Activated CD8-positive, alpha-beta memory T cell treated with anti-CD3 and anti-CD28 coated beads, Interleukin-2, amount 10 ng/mL, durations not matched to agents 7 days and 5 days (primary cell): ENCODE measurements around the gene CITED1. TPM values are rescaled to one million over a fixed set of nuclear protein-coding genes. Genes with fewer than 3 reads are reported as not detected.

Experiments used
- ATAC-seq: fragments of 150-1000 bp; cut with Tn5 transposase; one replicate; pipeline ENCODE4 v1.10.0; 2021; ENCODE audit warnings: moderate library complexity
- CTCF ChIA-PET: fragments of 350-600 bp; sonication (Branson Sonifier 250); formaldehyde crosslinking; loops from one replicate; lab custom pipeline; 2021; ENCODE audit warnings: antibody characterized with exemption; lab: Charles Lee
- DNase-seq: peaks from one replicate; pipeline ENCODE4 v3.0.0-alpha.2; 2020
- H3K27ac Mint-ChIP-seq: one replicate; pipeline ENCODE4 v1.8.0; 2021; ENCODE audit warnings: mild to moderate bottlenecking, mixed read lengths
- H3K27me3 Mint-ChIP-seq: one replicate; pipeline ENCODE4 v1.8.0; 2021; ENCODE audit warnings: mixed read lengths
- H3K36me3 Mint-ChIP-seq: one replicate; pipeline ENCODE4 v1.8.0; 2021; ENCODE audit warnings: mild to moderate bottlenecking, mixed read lengths
- H3K4me1 Mint-ChIP-seq: one replicate; pipeline ENCODE4 v1.8.0; 2021; ENCODE audit warnings: mixed read lengths
- H3K4me3 Mint-ChIP-seq: one replicate; pipeline ENCODE4 v1.8.0; 2021; ENCODE audit warnings: mild to moderate bottlenecking, moderate library complexity, mixed read lengths
- H3K9me3 Mint-ChIP-seq: one replicate; pipeline ENCODE4 v1.8.0; 2022; ENCODE audit warnings: low read depth, mixed read lengths
- total RNA-seq, 2 experiments: library from RNA; stranded (reverse); gene quantifications; one replicate each; pipeline ENCODE4 v1.2.3, GENCODE V29; 2021

CITED1 gene
- total RNA-seq, 2 experiments from 2014 or later: not detected

DNA sequence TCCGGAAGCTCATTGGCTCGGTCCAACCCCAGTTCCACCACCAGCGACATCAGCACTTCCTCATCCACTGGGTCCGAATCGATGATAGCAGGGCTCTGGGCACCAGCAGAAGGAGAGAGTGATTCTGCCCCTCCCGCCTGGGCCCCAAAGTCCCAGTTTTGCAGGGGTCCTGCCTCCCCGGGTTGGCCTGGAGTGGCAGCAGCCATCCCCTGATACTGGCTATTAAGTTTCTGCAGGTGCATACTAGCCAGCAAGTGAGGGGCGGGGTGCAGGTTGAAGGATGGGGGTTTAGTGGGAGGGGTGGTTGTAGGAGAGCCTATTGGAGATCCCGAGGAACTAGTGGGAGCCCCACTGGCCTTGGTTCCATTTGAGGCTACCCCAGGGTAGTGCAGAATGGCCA, 3.9 kb downstream of the CITED1 start:
- DNase-seq (no peak), ATAC-seq (no peak)
- Mint-ChIP-seq H3K9me3 (no peaks in the 10 kb centered on the region), H3K4me3 (no peak overlapping the region), H3K36me3 (no peaks in the 10 kb centered on the region), H3K27me3 (peaks cover 59% of the 10 kb centered on the region), H3K4me1 (peaks cover 6% of the 10 kb centered on the region), H3K27ac (no peak overlapping the region)
- CTCF ChIA-PET: no interaction called here

DNA sequence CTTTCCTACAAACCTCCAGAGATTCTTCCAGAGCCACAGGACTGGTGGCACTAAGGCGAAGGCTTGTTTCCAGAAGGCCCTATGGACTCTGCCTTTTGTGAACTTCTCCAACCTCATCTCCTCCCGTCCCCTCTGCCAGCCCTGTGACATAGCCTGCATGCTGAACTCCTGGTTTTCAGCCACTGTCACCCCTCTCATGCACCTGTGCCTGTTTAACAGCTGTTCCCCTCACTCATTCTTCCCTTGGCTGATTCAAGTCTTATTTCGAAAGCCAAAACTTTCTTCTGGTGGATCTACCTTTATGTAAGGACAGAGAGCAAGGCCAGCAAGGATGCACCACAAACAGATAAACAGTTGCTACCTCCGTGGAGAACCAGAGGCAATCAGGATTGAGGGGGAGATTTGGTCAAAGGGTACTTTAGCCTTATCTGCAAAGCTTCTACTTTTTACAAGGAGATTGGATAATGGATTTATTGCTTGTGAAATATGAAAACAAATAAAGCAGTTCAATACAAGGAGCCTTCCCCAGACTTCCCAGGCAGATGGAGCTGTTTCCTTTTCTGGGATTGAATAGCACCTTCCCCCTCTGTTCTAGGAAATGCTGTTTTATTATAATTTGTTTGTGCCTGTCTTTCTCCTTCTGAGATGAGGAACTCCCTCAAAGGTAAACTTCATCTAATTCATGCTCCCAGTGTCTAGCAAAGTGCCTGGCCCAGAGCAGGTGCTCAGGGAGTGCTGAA, 5.7 kb downstream of the CITED1 start:
- no peaks in the 10 kb centered on the region for H3K36me3 Mint-ChIP-seq
- ATAC-seq: no peak
- H3K27me3 Mint-ChIP-seq: peaks cover 57% of the 10 kb centered on the region
- no peak overlapping the region for H3K27ac Mint-ChIP-seq
- no peak overlapping the region for H3K4me3 Mint-ChIP-seq
- H3K9me3 Mint-ChIP-seq: no peaks in the 10 kb centered on the region
- CTCF ChIA-PET: no interaction called here
- peaks cover 5% of the 10 kb centered on the region for H3K4me1 Mint-ChIP-seq
- DNase-seq: no peak

GRCh38 chrX:72297953-72298730, 7.6 kb downstream of the CITED1 start:
- peaks cover 42% of the 10 kb centered on the region for H3K27me3 Mint-ChIP-seq
- H3K4me3 Mint-ChIP-seq: no peak overlapping the region
- DNase-seq: no peak
- no peak overlapping the region for H3K27ac Mint-ChIP-seq
- peak; percentile 39 for ATAC-seq
- H3K36me3 Mint-ChIP-seq: no peaks in the 10 kb centered on the region
- CTCF ChIA-PET: interaction anchor here (1.1 to 1.3 kb wide), 3 partner anchors 21 to 378 kb away, joined by 3 to 5 read pairs (median 3); partner anchors contain the start of gene RPS4X
- H3K9me3 Mint-ChIP-seq: no peaks in the 10 kb centered on the region
- H3K4me1 Mint-ChIP-seq: no peaks in the 10 kb centered on the region

DNA sequence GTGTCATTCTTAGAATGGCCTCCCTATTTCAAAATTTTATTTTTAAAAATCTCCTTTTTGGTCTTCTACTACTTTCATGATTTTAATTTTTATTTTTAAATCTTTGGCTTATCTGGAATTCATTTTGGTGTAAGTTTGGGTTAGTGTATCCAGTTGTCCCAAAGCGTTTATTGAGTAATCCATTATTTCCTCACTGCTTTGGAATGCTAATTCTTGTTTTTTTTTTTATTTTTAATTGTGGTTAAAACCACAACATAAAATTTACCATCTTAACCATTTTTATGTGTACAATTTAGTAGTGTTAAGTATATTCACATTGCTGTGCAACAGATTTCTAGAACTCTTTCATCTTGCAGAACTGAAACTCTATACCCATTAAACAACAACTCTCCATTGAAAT, 8.7 kb downstream of the CITED1 start:
- no peaks in the 10 kb centered on the region for H3K4me1 Mint-ChIP-seq
- no peak for DNase-seq
- H3K9me3 Mint-ChIP-seq: no peaks in the 10 kb centered on the region
- no peak overlapping the region for H3K27ac Mint-ChIP-seq
- CTCF ChIA-PET: no interaction called here
- peaks cover 43% of the 10 kb centered on the region for H3K27me3 Mint-ChIP-seq
- no peak for ATAC-seq
- H3K4me3 Mint-ChIP-seq: no peak overlapping the region
- no peaks in the 10 kb centered on the region for H3K36me3 Mint-ChIP-seq

DNA sequence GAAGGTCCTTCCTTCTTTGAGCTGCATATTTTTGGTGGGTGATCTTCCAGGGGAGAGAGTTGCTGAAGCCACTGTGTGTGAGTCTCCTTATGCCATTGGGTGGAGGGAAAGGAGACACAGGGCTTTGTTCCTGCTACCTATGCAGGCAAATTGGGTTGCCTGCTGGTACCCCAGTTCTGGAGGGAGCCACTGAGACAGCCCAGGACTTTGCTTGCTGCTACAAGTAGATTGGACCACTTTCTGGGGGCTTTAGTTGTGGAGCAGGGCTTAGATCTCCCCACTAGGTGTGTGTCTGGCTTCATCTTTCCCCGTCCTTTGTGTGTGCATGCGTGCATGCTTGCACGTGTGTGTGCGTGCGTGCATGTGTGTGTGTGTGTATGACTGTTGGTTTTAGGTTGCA, 10.0 kb downstream of the CITED1 start:
- no peak overlapping the region for H3K4me3 Mint-ChIP-seq
- H3K36me3 Mint-ChIP-seq: no peaks in the 10 kb centered on the region
- H3K9me3 Mint-ChIP-seq: no peaks in the 10 kb centered on the region
- CTCF ChIA-PET: no interaction called here
- no peak overlapping the region for H3K27ac Mint-ChIP-seq
- DNase-seq (no peak), ATAC-seq (no peak)
- H3K4me1 Mint-ChIP-seq: no peaks in the 10 kb centered on the region
- H3K27me3 Mint-ChIP-seq: peaks cover 39% of the 10 kb centered on the region

- Mint-ChIP-seq H3K4me1 (no peaks in the 10 kb centered on the region), H3K36me3 (no peaks in the 10 kb centered on the region), H3K4me3 (no peak overlapping the region), H3K27me3 (peaks cover 39% of the 10 kb centered on the region), H3K27ac (no peak overlapping the region), H3K9me3 (no peaks in the 10 kb centered on the region)
- CTCF ChIA-PET: interaction anchor here (0.7 kb wide), 1 partner anchor 17 kb away, joined by 3 read pairs; no protein-coding TSS in a partner anchor
- ATAC-seq (no peak), DNase-seq (no peak)
Measured at GRCh38 chrX:72294497-72294896, 11.2 kb downstream of the CITED1 start.

GRCh38 chrX:72282302-72282701, 23.4 kb downstream of the CITED1 start:
- ATAC-seq (no peak), DNase-seq (no peak)
- Mint-ChIP-seq H3K4me1 (peaks cover 6% of the 10 kb centered on the region), H3K27me3 (peaks cover 24% of the 10 kb centered on the region), H3K27ac (no peak overlapping the region), H3K36me3 (no peaks in the 10 kb centered on the region), H3K4me3 (no peak overlapping the region), H3K9me3 (no peaks in the 10 kb centered on the region)
- CTCF ChIA-PET: no interaction called here

DNA sequence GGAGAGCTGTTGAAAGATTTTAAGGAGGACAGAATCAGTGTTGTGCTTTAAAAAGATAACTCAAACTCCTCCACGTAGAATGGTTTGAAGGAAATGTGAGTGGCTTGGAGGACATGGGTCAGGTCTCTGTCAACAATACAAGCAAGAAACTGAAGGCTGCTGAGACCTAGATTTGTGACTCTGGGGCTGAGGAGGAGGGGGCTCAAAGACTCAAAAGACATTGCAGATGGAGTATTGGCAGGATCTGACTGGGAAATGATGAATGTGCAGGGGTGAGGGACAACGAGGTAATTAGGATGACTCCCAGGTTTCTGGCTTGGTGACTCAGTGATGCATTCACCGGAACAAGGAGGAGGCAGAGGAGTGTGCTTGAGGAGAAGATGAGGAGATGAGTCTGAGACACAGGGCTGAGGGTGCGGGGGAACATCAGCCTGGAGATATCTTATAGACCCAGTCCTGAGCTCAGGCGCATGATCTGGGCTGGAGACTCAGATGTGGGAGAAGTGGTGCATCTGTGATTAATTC, 25.3 kb downstream of the CITED1 start:
- Mint-ChIP-seq H3K4me1 (peaks cover 10% of the 10 kb centered on the region), H3K27ac (no peak overlapping the region), H3K9me3 (no peaks in the 10 kb centered on the region), H3K4me3 (no peak overlapping the region), H3K36me3 (peaks cover 6% of the 10 kb centered on the region), H3K27me3 (peaks cover 24% of the 10 kb centered on the region)
- no peak for DNase-seq
- CTCF ChIA-PET: no interaction called here
- ATAC-seq: no peak

- CTCF ChIA-PET: interaction anchor here (0.7 to 2.5 kb wide), 12 partner anchors 8 to 345 kb away, joined by 3 to 19 read pairs (median 4); partner anchors contain the start of genes ERCC6L and PIN4
- Mint-ChIP-seq H3K27ac (peak overlapping the region; percentile 86), H3K4me3 (peak overlapping the region; percentile 83), H3K27me3 (peaks cover 18% of the 10 kb centered on the region), H3K9me3 (no peaks in the 10 kb centered on the region), H3K4me1 (peaks cover 43% of the 10 kb centered on the region), H3K36me3 (peaks cover 44% of the 10 kb centered on the region)
- ATAC-seq (no peak), DNase-seq (no peak)
Measured at GRCh38 chrX:72276478-72276953, 29.2 kb downstream of the CITED1 start.

GRCh38 chrX:72274526-72274925, 31.2 kb downstream of the CITED1 start:
- no peak for DNase-seq

DNA sequence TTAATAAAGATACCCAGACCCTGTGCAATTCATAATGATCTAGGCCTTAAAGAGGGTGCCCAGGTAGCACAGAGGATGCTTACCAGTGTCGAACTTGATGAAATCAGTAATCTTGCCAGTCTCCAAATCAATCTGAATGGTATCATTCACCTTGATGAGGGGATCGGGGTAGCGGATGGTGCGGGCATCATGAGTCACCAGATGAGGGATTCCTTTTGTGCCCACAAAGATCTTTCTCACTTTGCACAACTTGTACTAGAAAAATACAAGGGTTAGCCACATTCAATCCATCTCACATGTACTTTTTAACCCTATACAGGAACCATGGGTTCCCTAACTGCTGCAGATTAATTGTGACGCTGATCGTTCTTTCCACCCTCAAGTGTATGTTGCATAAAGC, 32.0 kb downstream of the CITED1 start:
- ATAC-seq: no peak
- Mint-ChIP-seq H3K4me3 (peak overlapping the region; percentile 83), H3K4me1 (peaks cover 52% of the 10 kb centered on the region), H3K27me3 (peaks cover 2% of the 10 kb centered on the region), H3K27ac (peak overlapping the region; percentile 86), H3K36me3 (peaks cover 54% of the 10 kb centered on the region), H3K9me3 (no peaks in the 10 kb centered on the region)
- DNase-seq: peak; percentile 40
- CTCF ChIA-PET: no interaction called here

More at GRCh38 chrX:72274526-72274925, 31.2 kb downstream of the CITED1 start:
- peaks cover 51% of the 10 kb centered on the region for H3K36me3 Mint-ChIP-seq
- no peaks in the 10 kb centered on the region for H3K9me3 Mint-ChIP-seq
- CTCF ChIA-PET: interaction anchor here (0.7 to 1.1 kb wide), 2 partner anchors 21 to 29 kb away, joined by 3 to 4 read pairs; no protein-coding TSS in a partner anchor
- peak overlapping the region; percentile 86 for H3K27ac Mint-ChIP-seq
- ATAC-seq: no peak
- H3K27me3 Mint-ChIP-seq: peaks cover 10% of the 10 kb centered on the region
- H3K4me3 Mint-ChIP-seq: peak overlapping the region; percentile 83
- H3K4me1 Mint-ChIP-seq: peaks cover 52% of the 10 kb centered on the region

DNA sequence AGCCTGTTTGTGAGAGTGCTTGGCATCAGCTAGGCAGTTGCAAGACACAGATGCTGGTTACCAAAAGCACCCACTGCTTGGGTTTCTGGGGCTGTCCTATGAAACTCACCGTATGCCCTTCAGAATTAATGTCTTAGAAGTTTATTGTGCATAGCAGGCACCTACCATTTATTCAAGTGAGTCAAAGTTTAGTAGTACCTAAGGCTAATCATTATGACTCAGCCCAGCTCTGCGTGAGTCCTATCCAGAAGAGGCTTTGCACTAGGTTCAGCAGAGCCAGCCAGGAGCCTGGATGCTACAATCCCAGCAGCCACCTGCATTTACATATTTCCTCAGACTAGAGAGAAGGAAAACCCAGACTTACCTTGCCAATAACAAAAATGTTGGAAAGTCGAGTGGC, 32.8 kb downstream of the CITED1 start:
- Mint-ChIP-seq H3K9me3 (no peaks in the 10 kb centered on the region), H3K4me1 (peaks cover 51% of the 10 kb centered on the region)

DNA sequence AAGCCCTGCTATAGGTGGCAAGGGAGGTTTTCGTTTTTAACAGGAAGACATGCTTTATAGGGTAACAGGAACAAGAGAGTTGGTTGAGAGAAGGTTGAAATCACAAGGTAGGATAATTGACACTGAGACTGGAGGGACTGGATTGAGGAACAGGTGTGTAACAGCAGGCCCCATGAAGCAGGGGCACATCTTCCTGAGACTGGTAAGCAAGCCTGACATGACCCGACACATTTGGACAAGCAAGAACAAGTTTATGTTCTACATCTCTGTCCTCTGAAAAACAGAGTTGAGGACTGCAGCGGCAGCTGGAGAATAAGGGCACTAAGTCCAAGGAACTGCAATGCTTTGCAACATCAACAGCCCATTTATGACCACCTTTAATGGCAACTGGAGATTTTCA, 33.9 kb downstream of the CITED1 start:
- H3K4me3 Mint-ChIP-seq: no peak overlapping the region

More for the DNA sequence above, 32.8 kb downstream of the CITED1 start:
- DNase-seq (no peak), ATAC-seq (no peak)
- H3K4me3 Mint-ChIP-seq: no peak overlapping the region
- CTCF ChIA-PET: no interaction called here
- H3K36me3 Mint-ChIP-seq: peaks cover 60% of the 10 kb centered on the region
- no peak overlapping the region for H3K27ac Mint-ChIP-seq
- no peaks in the 10 kb centered on the region for H3K27me3 Mint-ChIP-seq

More for the DNA sequence above, 33.9 kb downstream of the CITED1 start:
- no peak for DNase-seq
- CTCF ChIA-PET: interaction anchor here (2.1 kb wide), 1 partner anchor 27 kb away, joined by 5 read pairs; no protein-coding TSS in a partner anchor
- peaks cover 62% of the 10 kb centered on the region for H3K36me3 Mint-ChIP-seq
- H3K4me1 Mint-ChIP-seq: peaks cover 48% of the 10 kb centered on the region
- H3K27ac Mint-ChIP-seq: peak overlapping the region; percentile 72
- H3K27me3 Mint-ChIP-seq: no peaks in the 10 kb centered on the region
- ATAC-seq: no peak
- no peaks in the 10 kb centered on the region for H3K9me3 Mint-ChIP-seq
